SH-SY5Y (cell line): Measurements from ENCODE around the gene TMEM184B.

Experiments
- GATA2 ChIP-seq: IDR thresholded peaks from 2 replicates; pipeline ENCODE4 v1.6.1; 2011; ENCODE audit warnings: mild to moderate bottlenecking, low read depth, low read length
- GATA3 ChIP-seq: IDR thresholded peaks from 2 replicates; pipeline ENCODE4 v1.6.1; 2011; ENCODE audit warnings: low read depth, mild to moderate bottlenecking, low read length, moderate library complexity

The TMEM184B gene

GRCh38 chr22:38222797-38223119 lies 50.1 kb downstream of the TMEM184B start:
- TF ChIP-seq GATA3 (no peak), GATA2 (no peak)

DNA sequence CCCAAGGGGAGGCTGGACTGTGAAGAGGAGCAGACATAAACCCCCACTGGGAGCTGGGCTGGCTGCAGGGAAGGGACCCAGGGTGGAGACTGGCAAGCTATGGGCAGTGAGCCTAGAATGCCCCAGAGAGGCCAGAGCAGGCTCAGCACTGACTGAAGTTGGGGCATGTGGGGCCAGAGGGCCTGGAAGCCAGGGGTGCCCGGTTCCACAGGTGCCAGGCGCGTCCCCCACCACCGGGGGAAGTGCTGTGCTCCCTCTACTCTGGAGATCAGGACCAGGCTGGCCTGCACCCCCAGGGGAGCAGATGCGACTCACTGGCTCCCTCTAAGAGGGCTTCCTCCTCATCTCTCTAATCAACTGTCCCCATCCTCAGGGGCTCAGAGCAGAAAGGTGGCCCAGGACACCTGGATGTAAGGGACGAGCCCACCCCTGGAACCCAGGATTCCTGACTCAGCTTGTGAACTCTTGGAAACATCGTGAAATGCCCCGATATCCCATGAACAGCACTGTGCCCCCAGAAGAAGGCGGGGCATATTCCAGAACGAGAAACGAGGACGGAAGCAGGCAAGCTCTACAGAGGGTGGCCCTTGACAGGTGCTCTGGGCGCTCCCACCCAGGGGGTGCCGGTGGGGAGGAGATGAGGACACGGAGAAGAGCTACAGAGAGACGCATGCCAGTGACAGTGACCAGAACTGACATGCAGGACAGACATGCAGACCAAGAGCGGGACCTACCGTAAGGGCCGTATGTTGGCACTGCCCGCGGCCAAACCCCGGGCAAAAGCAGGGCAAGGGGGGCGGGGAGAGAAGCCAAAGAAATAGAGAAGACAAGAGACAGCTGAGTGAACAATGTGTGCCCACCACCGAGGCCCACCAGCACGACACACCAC lies 50.7 kb downstream of the TMEM184B start:
- TF ChIP-seq GATA3 (no peak), GATA2 (no peak)

DNA sequence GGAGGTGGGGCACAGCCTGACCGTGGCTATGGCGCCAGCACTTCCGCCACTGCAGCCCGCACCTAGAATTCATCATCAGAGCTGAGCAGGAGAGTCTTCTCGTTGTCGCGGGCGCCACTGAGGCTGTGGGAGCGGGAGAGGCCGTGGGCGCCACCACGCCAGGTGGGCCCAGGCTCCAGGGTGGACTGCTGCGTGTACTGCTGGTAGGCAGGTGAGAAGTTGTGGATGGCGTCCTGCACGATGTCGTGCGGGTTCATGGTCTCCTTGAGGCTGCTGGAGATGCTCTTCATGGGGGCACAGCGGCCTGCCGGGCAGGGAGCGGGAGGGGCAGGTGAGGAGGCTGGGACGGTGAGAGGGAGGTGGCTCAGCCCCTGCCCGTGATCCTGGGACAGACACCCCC lies 51.4 kb downstream of the TMEM184B start:
- TF ChIP-seq GATA2 (no peak), GATA3 (no peak)

- TF ChIP-seq GATA2 (no peak), GATA3 (no peak)
Measured at GRCh38 chr22:38220653-38221386, 52.0 kb downstream of the TMEM184B start.

GRCh38 chr22:38220163-38220562 lies 52.6 kb downstream of the TMEM184B start:
- TF ChIP-seq GATA3 (no peak), GATA2 (no peak)

GRCh38 chr22:38219632-38220031 lies 53.2 kb downstream of the TMEM184B start:
- TF ChIP-seq GATA3 (no peak), GATA2 (no peak)

DNA sequence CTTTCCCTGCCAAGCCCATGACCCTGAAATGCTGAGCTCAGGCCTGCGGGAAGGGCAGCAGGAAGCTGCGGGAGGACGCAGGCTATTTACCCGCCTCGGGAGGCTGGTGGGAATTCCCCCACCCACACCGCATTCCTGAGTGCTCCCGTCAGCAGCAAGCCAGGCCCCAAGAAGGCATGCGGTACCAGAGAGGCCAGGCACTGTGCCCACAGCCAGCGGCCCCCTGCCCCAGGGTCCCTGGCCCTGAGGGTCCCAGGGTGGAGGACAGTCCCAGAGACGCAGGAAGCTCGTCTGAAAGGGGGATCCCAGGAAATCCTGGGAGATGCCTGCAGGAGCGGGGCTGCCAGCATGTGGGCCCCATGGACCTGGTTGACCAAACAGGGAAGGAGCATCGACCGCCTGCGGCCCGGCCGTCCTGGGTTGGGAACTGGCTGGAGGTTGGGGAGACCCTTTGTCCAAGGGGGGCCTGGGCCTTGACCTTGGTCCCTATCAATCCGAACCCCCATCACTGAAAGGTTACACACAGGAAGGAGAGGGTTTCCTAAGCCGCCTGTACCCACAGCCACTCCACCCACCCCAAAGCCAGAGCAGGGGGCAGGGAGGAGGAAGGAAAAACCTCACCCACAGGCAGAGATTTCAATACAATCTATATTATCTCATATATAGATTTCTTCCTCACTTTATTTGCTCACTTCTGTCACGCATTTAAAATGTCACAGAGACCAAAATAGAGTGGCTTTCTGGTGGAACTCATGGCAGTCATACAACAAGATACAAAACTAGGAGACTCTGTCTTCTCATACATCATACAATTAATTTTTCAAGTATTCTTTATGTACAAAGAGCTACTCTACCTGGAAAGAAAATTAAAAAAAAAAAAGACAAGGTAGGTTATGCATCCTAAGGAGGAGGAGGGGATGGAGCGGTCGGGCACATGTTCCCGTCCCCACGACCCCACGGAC lies 53.9 kb downstream of the TMEM184B start:
- TF ChIP-seq GATA2 (no peak), GATA3 (no peak)

- no peak for TF ChIP-seq GATA2
- no peak for TF ChIP-seq GATA3
Measured at GRCh38 chr22:38215156-38216038, 57.4 kb downstream of the TMEM184B start.

GRCh38 chr22:38214302-38215056 lies 58.3 kb downstream of the TMEM184B start:
- TF ChIP-seq GATA3: no peak
- TF ChIP-seq GATA2: no peak

DNA sequence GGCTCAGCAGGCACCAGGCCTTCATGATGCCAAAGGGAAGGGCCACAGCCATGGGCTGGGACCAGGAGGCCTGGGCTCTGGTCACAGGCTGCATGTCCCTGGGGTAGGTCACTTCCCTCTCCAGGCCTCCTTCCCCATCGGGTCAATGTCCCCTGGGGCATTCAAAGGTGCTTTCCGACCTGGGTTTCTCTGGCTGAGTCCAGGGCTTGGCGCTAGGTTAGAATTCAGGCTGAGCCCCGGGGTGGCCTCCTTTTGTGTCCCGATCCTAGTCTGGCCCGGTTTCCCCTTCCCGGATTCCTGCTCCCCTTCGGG lies 58.9 kb downstream of the TMEM184B start:
- TF ChIP-seq GATA2 (no peak), GATA3 (no peak)

GRCh38 chr22:38213319-38213989 lies 59.4 kb downstream of the TMEM184B start:
- TF ChIP-seq GATA3 (no peak), GATA2 (no peak)

DNA sequence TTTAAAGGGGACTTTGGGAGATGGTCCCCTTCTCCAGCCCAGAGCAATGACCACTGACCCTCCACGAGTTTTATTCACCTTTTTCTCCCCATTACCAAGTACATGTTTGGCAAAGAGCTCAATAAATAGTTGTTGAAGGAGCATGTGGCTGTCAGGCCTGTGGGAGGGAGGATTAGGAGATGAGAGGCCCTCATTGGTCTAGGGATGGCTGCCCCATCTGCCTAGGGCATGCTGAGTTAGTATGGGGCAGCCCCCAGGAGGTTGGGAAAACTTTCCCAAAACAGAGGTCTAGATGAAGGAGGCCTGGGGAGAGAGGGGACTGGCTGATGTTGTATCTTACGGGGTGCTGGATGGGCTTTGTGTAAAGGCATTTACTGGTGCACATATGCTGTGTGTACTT lies 60.4 kb downstream of the TMEM184B start:
- TF ChIP-seq GATA3 (no peak), GATA2 (no peak)
